Loucy (cell line): ENCODE results near the gene MOGAT3.

Source experiments
- H2AFZ ChIP-seq: fragments of 200-600 bp; sonication (generic); 2 replicates; pipeline ENCODE4 v1.6.0; 2016; ENCODE audit warnings: antibody characterized with exemption, mild to moderate bottlenecking, low read length, moderate library complexity
- H3F3A ChIP-seq: fragments of 200-600 bp; 2 replicates; pipeline ENCODE4 v1.6.0; 2016; ENCODE audit warnings: antibody characterized with exemption, low read depth, mild to moderate bottlenecking
- H3K27me3 ChIP-seq: fragments of 200-600 bp; sonication (generic); 2 replicates; pipeline ENCODE4 v1.6.1; 2014; ENCODE audit warnings: low read length, mild to moderate bottlenecking; ENCODE audit not compliant: insufficient read depth, poor library complexity, severe bottlenecking
- H3K36me3 ChIP-seq: fragments of 200-600 bp; sonication (generic); 2 replicates; pipeline ENCODE4 v1.6.1; 2016; ENCODE audit warnings: low read length; ENCODE audit not compliant: insufficient read depth
- H3K4me1 ChIP-seq: fragments of 200-600 bp; sonication (generic); 2 replicates; pipeline ENCODE4 v1.5.1; 2014; ENCODE audit warnings: low read length, mild to moderate bottlenecking; ENCODE audit not compliant: insufficient read depth, poor library complexity, severe bottlenecking
- H3K4me2 ChIP-seq: fragments of 200-600 bp; sonication (generic); 2 replicates; pipeline ENCODE4 v1.6.0; 2014; ENCODE audit warnings: antibody characterized with exemption, low read length, low read depth, mild to moderate bottlenecking; ENCODE audit not compliant: poor library complexity, severe bottlenecking
- H3K4me3 ChIP-seq: fragments of 200-600 bp; sonication (generic); 2 replicates; pipeline ENCODE4 v1.5.1; 2014; ENCODE audit warnings: low read length, mild to moderate bottlenecking, mixed read lengths; ENCODE audit not compliant: poor library complexity, severe bottlenecking
- H3K79me2 ChIP-seq: fragments of 200-600 bp; sonication (generic); 2 replicates; pipeline ENCODE4 v1.6.1; 2014; ENCODE audit warnings: low read length; ENCODE audit not compliant: insufficient read depth
- H3K9ac ChIP-seq: fragments of 200-600 bp; sonication (generic); 2 replicates; pipeline ENCODE4 v1.6.0; 2014; ENCODE audit warnings: mild to moderate bottlenecking, low read depth, low read length, moderate library complexity; ENCODE audit not compliant: poor library complexity, severe bottlenecking
- H3K9me2 ChIP-seq: fragments of 200-600 bp; sonication (generic); replicated peaks from 2 replicates; pipeline ENCODE4 v1.6.1; 2016; ENCODE audit warnings: low read depth, low read length, mixed read lengths
- H3K9me3 ChIP-seq: fragments of 200-600 bp; sonication (generic); 2 replicates; pipeline ENCODE4 v1.6.1; 2014; ENCODE audit warnings: mild to moderate bottlenecking, antibody characterized with exemption, low read length, low read depth; ENCODE audit not compliant: insufficient read depth
- H4K20me1 ChIP-seq: fragments of 200-600 bp; sonication (generic); 2 replicates; pipeline ENCODE4 v1.6.0; 2014; ENCODE audit warnings: antibody characterized with exemption, low read length, mild to moderate bottlenecking; ENCODE audit not compliant: insufficient read depth, poor library complexity, severe bottlenecking
- CTCF ChIP-seq: fragments of 200-600 bp; sonication (generic); conservative IDR thresholded peaks from 2 replicates; pipeline ENCODE4 v1.5.1; 2014; ENCODE audit warnings: mild to moderate bottlenecking, antibody characterized with exemption, low read length
- EZH2phosphoT487 ChIP-seq: fragments of 200-600 bp; IDR thresholded peaks from 2 replicates; pipeline ENCODE4 v1.6.1; 2018; ENCODE audit warnings: antibody characterized with exemption, mild to moderate bottlenecking, moderate library complexity, borderline replicate concordance

Gene MOGAT3

DNA sequence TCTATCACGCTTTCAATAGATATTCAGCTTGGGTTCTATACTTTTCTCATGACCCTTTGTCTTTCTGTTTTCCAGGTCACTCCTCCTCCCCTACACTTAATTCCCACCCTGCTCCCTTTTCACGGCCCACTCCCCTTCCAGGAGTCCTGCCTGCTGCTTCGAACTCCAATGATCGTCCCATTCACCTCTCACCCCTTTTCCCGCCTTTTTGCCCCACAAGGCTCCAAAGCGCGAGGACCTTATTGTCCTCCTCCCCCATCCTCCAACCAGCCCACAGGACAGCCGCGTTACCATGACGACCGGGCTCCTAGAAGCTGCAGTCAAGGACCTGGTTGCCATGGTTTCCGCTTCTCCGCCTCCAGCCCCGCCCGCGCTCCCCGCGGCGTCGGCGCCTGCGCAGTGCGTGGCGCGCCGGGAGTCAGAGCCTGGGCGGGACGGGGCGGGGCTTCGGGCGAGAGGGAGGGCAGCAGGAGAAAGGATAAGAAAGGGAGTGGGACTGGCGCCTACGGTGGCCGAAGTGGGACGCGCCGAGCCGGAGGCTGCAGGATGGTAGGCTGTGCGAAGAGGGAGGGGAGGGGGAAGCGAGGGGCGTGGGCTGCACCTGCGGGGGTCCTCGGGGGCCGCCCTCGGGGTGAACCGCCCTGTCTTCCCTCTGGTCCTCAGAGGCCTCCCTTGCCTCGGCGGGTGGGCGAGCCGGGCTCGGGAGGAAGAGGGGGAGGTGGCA lies 46.7 kb downstream of the MOGAT3 start, which contains the start of gene AP1S1:
Gene AP1S1 (plus strand): TSS at position 508 of the 724 bp plus-strand sequence. CDS start 39 bp downstream, at position 547.
- H4K20me1 ChIP-seq: peaks cover 6% of the 10 kb centered on the region
- H3K9me3 ChIP-seq: no peaks in the 10 kb centered on the region
- no peaks in the 10 kb centered on the region for H3K9me2 ChIP-seq
- H2AFZ ChIP-seq: peak within 1 kb of the TSS; percentile 68
- H3K79me2 ChIP-seq: peaks cover 15% of the 10 kb centered on the region
- no peaks in the 10 kb centered on the region for H3K36me3 ChIP-seq
- TF ChIP-seq EZH2phosphoT487 (no peak), CTCF (no peak)
- no peaks in the 10 kb centered on the region for H3F3A ChIP-seq
- H3K4me1 ChIP-seq: peaks cover 7% of the 10 kb centered on the region
- H3K27me3 ChIP-seq: no peaks in the 10 kb centered on the region
- H3K4me3 ChIP-seq: peak within 1 kb of the TSS; percentile 88
- peak within 1 kb of the TSS; percentile 95 for H3K4me2 ChIP-seq
- H3K9ac ChIP-seq: peak within 1 kb of the TSS; percentile 96

DNA sequence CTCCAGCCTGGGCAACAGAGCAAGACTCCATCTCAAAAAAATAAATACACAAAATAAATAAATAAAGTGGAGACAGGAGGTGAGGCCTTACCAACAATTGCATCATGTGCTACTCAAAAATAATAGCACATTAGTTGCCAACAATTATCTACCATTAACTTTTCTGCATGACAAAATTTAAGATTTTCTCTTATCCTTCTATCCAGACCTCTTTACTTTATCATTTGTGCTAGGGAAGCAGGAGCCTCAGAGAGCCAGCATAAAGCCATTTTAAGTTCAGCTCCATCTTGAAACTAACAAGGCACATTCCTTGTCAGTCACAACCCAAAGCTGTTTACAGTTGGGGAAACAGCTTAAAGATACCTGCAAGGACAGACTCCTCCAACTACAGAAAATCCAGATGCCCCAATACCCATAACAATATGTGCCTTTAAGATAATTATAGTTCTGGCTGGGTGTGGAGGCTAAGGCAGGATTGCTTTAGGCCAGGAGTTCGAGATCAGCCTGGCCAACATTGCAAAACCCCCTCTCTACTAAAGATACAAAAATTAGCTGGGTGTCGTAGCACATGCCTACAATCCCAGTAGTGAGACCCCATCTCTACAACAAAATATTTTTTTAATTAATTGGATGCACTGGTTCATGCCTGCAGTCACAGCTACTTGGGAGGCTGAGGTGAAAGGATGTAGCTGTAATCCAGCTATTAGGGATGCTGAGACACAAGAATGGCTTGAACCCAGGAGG lies 48.8 kb downstream of the MOGAT3 start:
- H3K27me3 ChIP-seq: no peaks in the 10 kb centered on the region
- peaks cover 6% of the 10 kb centered on the region for H4K20me1 ChIP-seq
- TF ChIP-seq CTCF (no peak), EZH2phosphoT487 (no peak)
- H3K9me3 ChIP-seq: no peaks in the 10 kb centered on the region
- H3K9ac ChIP-seq: no peak overlapping the region
- no peak overlapping the region for H3K4me2 ChIP-seq
- H3K9me2 ChIP-seq: no peaks in the 10 kb centered on the region
- no peaks in the 10 kb centered on the region for H3F3A ChIP-seq
- H3K79me2 ChIP-seq: peaks cover 15% of the 10 kb centered on the region
- H3K4me3 ChIP-seq: no peak overlapping the region
- peaks cover 7% of the 10 kb centered on the region for H3K4me1 ChIP-seq
- H2AFZ ChIP-seq: no peak overlapping the region
- H3K36me3 ChIP-seq: no peaks in the 10 kb centered on the region
